HL-60 (cell line): ENCODE measurements around the gene KLHL40.

Source experiments
- DNase-seq, 2 experiments: peaks; one replicate each; pipeline ENCODE4 v3.0.0-alpha.2; 2010 to 2020; ENCODE audit warnings: low read depth in 1 of 2, low spot score in 1 of 2
- H3K27ac ChIP-seq: fragments of 250-450 bp; sonication (Bioruptor Pico); replicated peaks from 2 replicates; pipeline ENCODE4 v1.5.1; 2020; ENCODE audit warnings: mild to moderate bottlenecking, moderate library complexity
- H3K27me3 ChIP-seq: fragments of 250-450 bp; sonication (Bioruptor Pico); 2 replicates; pipeline ENCODE4 v1.5.1; 2021; ENCODE audit warnings: mild to moderate bottlenecking, moderate library complexity; ENCODE audit not compliant: insufficient read depth, poor library complexity, severe bottlenecking
- H3K4me3 ChIP-seq: replicated peaks from 2 replicates; pipeline ENCODE4 v1.5.1; 2011; ENCODE audit warnings: mild to moderate bottlenecking, control low read depth, low read length; ENCODE audit not compliant: insufficient read depth
- GABPA ChIP-seq: IDR thresholded peaks from 2 replicates; pipeline ENCODE4 v1.6.1; 2012; ENCODE audit warnings: low read depth
- POLR2AphosphoS5 ChIP-seq: IDR thresholded peaks from 2 replicates; pipeline ENCODE4 v1.6.1; 2012; ENCODE audit warnings: low read depth
- SPI1 ChIP-seq: IDR thresholded peaks from 2 replicates; pipeline ENCODE4 v1.6.1; 2012; ENCODE audit warnings: low read depth, mild to moderate bottlenecking, borderline replicate concordance
- TF ChIP-seq, protein P1 (sequence below): IDR thresholded peaks from 2 replicates; pipeline ENCODE4 v1.6.1; 2012; ENCODE audit warnings: low read depth; ENCODE audit not compliant: insufficient replicate concordance
- TF ChIP-seq, protein P2 (sequence below): IDR thresholded peaks from one replicate; pipeline ENCODE4 v1.5.1; 2011; ENCODE audit warnings: low read length, control low read depth, inconsistent platforms; ENCODE audit not compliant: insufficient read depth

KLHL40 gene

DNA sequence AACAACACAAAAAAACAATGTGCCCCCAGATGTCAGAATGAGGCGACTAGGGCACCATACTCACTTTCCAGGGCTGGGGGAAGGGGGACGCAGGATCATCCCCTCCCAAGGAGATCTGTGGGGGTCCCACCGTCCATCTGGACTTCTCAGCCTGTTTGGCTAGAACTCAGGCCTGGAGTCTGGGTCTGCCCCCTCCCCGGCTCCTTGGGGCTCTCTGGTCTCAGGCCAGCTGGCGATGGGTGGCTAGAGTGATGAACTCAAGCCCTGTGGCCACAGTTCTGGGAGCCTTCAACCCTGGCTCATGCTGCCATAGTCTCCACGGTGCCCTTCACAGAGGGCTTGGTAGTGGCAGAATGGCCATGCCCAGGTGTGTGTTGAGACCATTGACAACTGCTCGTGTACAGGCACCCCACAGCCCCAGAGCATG, 18.2 kb upstream of the KLHL40 start:
- Histone ChIP-seq H3K27ac (no peak overlapping the region), H3K4me3 (no peak overlapping the region), H3K27me3 (no peaks in the 10 kb centered on the region)
- TF ChIP-seq SPI1 (no peak), POLR2AphosphoS5 (no peak), GABPA (no peak)
- TF ChIP-seq, protein P1, sequence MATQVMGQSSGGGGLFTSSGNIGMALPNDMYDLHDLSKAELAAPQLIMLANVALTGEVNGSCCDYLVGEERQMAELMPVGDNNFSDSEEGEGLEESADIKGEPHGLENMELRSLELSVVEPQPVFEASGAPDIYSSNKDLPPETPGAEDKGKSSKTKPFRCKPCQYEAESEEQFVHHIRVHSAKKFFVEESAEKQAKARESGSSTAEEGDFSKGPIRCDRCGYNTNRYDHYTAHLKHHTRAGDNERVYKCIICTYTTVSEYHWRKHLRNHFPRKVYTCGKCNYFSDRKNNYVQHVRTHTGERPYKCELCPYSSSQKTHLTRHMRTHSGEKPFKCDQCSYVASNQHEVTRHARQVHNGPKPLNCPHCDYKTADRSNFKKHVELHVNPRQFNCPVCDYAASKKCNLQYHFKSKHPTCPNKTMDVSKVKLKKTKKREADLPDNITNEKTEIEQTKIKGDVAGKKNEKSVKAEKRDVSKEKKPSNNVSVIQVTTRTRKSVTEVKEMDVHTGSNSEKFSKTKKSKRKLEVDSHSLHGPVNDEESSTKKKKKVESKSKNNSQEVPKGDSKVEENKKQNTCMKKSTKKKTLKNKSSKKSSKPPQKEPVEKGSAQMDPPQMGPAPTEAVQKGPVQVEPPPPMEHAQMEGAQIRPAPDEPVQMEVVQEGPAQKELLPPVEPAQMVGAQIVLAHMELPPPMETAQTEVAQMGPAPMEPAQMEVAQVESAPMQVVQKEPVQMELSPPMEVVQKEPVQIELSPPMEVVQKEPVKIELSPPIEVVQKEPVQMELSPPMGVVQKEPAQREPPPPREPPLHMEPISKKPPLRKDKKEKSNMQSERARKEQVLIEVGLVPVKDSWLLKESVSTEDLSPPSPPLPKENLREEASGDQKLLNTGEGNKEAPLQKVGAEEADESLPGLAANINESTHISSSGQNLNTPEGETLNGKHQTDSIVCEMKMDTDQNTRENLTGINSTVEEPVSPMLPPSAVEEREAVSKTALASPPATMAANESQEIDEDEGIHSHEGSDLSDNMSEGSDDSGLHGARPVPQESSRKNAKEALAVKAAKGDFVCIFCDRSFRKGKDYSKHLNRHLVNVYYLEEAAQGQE = no peak
- TF ChIP-seq, protein P2, sequence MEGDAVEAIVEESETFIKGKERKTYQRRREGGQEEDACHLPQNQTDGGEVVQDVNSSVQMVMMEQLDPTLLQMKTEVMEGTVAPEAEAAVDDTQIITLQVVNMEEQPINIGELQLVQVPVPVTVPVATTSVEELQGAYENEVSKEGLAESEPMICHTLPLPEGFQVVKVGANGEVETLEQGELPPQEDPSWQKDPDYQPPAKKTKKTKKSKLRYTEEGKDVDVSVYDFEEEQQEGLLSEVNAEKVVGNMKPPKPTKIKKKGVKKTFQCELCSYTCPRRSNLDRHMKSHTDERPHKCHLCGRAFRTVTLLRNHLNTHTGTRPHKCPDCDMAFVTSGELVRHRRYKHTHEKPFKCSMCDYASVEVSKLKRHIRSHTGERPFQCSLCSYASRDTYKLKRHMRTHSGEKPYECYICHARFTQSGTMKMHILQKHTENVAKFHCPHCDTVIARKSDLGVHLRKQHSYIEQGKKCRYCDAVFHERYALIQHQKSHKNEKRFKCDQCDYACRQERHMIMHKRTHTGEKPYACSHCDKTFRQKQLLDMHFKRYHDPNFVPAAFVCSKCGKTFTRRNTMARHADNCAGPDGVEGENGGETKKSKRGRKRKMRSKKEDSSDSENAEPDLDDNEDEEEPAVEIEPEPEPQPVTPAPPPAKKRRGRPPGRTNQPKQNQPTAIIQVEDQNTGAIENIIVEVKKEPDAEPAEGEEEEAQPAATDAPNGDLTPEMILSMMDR = no peak
- no peak for DNase-seq

DNA sequence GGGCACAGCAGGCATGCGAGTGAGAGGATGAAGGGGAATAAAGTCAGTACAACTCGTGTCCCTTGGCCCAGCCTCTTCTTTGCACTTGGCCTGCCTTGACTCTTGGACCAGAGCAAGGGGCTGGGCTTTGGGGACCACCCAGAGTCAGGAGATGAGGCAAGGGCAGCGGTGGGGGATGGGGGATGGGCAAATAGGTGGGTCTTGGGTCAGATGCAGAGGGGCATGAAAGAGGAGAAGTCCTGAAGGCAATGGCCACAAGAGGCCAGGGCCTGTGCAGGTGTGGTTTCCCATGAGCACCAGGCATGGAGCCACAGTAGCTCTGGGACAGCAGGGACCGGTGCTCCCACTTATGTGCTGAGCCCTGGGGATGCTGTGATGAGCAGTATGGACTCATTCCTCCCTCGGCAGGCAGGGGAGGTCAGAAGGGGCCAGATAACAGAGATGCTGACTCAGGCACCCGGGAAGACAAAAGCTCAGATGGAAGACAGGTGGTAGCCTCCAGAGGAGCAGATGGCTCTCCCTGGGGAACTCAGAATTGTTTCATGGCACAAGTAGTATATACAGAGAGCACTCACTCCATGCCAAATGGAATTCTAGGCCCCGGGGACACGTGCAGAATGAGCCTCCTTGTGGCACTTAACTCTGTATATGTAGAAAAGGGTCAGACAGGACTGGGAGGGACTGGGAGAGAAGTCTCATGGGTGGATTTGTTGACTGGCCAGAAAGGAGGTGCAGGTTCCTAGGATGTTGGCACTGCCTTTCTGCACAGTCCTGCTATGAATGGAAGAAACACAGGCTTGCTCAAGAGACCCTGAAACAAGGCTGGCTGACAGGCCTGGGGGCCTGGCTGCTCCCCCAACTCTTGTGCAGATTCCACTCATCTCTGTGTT, 17.6 kb upstream of the KLHL40 start:
- Histone ChIP-seq H3K4me3 (no peak overlapping the region), H3K27me3 (no peaks in the 10 kb centered on the region), H3K27ac (no peak overlapping the region)
- TF ChIP-seq SPI1 = no peak
- no peak for TF ChIP-seq GABPA
- TF ChIP-seq, protein P1 = no peak
- TF ChIP-seq, protein P2 = no peak
- no peak for TF ChIP-seq POLR2AphosphoS5
- DNase-seq = no peak

DNA sequence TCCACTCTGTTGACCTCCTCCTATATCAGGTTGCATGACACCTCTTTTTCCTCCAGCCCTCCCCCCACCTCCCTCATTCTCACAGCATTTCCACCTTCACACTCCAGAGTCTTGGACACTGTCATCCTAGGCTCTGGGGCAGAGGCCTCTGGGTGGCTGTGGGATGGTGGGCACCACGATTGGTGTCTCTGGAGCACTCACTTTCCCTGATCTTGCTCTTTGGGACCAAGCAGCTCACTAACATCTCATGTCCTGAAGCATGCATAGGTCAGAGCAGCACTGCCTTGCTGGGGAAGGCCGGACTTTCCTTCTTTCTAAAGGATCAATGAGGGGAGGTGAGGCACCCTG, 16.9 kb upstream of the KLHL40 start:
- DNase-seq = no peak
- Histone ChIP-seq H3K4me3 (no peak overlapping the region), H3K27ac (no peak overlapping the region), H3K27me3 (no peaks in the 10 kb centered on the region)
- TF ChIP-seq GABPA (no peak), POLR2AphosphoS5 (0 out of 2 replicates have a peak, but pooled peaks have one; percentile 10)

DNA sequence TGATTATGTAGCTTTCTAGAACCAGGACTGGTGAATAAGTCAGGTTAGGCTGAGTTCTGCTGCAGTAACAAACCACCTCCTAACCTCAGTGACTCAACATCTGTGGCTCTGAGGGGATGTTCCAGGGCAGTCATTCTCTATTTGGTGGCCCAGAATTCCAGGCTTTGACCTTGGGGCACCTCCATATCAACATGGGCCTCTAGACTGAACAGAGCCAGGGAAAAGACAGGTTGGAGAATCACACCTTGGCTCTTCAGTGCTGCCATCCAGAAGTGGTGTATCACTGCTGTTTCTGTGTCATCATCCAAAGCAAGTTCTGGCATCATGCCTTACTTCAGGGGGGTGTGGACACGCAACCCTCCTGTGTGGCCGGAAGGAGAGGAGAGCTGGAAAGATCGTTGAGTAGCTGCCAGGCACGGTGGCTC, 16.5 kb upstream of the KLHL40 start:
- H3K27ac ChIP-seq = no peak overlapping the region
- no peak for DNase-seq
- H3K27me3 ChIP-seq = no peaks in the 10 kb centered on the region
- no peak overlapping the region for H3K4me3 ChIP-seq
- TF ChIP-seq GABPA (no peak), POLR2AphosphoS5 (no peak), SPI1 (no peak)
- TF ChIP-seq, protein P1 = no peak
- TF ChIP-seq, protein P2 = no peak
